Heart right ventricle (tissue), 16 donors: ENCODE measurements around the gene FZD8. TPM values are rescaled to one million over a fixed set of nuclear protein-coding genes. Genes with fewer than 3 reads are reported as not detected.

ENCODE experiments used
- ATAC-seq, 8 donors: fragments of 200-7000 bp; cut with Tn5 transposase; one replicate each; pipeline ENCODE4 v1.9.1; 2020; ENCODE audit warnings: mild to moderate bottlenecking in 8 of 8, moderate library complexity in 8 of 8, moderate number of reproducible peaks in 1 of 8
- DNase-seq, 2 donors: peaks; one replicate each; pipeline ENCODE4 v3.0.0-alpha.2; 2020
- H3K27ac ChIP-seq, 10 donors: fragments of 200-600 bp; sonication (generic) in 2 of 10; one replicate each; pipeline versions ENCODE4 v1.5.0 to v1.8.0; 2020 to 2022; ENCODE audit warnings: mild to moderate bottlenecking in 3 of 10
- H3K27me3 ChIP-seq, 7 donors: fragments of 200-600 bp; one replicate each; pipeline ENCODE4 v1.8.0; 2021 to 2022; ENCODE audit warnings: mild to moderate bottlenecking in 2 of 7
- H3K36me3 ChIP-seq, 9 donors: fragments of 200-600 bp; sonication (generic) in 1 of 9; one replicate each; pipeline versions ENCODE4 v1.5.0 to v1.8.0; 2020 to 2022; ENCODE audit warnings: mild to moderate bottlenecking in 2 of 9
- H3K4me1 ChIP-seq, 9 donors: fragments of 200-600 bp; sonication (generic) in 1 of 9; one replicate each; pipeline versions ENCODE4 v1.5.0 to v1.8.0; 2020 to 2022; ENCODE audit warnings: mild to moderate bottlenecking in 4 of 9
- H3K4me3 ChIP-seq, 10 donors: fragments of 200-600 bp; sonication (generic) in 2 of 10; one replicate each; pipeline versions ENCODE4 v1.5.0 to v1.8.0; 2020 to 2022; ENCODE audit warnings: mild to moderate bottlenecking in 7 of 10, moderate library complexity in 2 of 10
- H3K9me3 ChIP-seq, 11 donors: fragments of 200-600 bp in 10 of 11; sonication (generic) in 2 of 11; one replicate each; pipeline versions ENCODE4 v1.5.0 to v1.8.0; 2013 to 2022; ENCODE audit warnings: mild to moderate bottlenecking in 2 of 11, control low read depth in 1 of 11, moderate library complexity in 1 of 11
- CTCF ChIP-seq, 9 donors: fragments of 200-600 bp; sonication (generic) in 2 of 9; IDR thresholded peaks; one replicate each; pipeline versions ENCODE4 v1.5.0 to v1.8.0; 2021 to 2022; ENCODE audit warnings: antibody characterized with exemption in 9 of 9, mild to moderate bottlenecking in 5 of 9, moderate library complexity in 1 of 9
- WGBS, 2 donors: extraction: QIAGEN DNeasy Blood & Tissue Kit; methylation state at CpG; one replicate each; pipeline ENCODE4 v1.1.7; 2013; ENCODE audit warnings: inconsistent platforms in 1 of 2; 5-methylcytosine and 5-hydroxymethylcytosine counted together
- intact Hi-C, 10 donors: fragments of 100-400 bp; cut with DNase I; formaldehyde crosslinking; loops; one replicate each; pipeline versions ENCODE4 v1.11.1 to v1.14.2; 2022
- polyA plus RNA-seq, 2 donors: library from polyadenylated mRNA; stranded (reverse); fragments of 200-250 nt; gene quantifications; one replicate each; pipeline ENCODE4 v1.2.3, GENCODE V29; 2013
- total RNA-seq, 10 donors: library from RNA; stranded (reverse); fragmentation: NEBNext Ultra II Directional in 3 of 10; extraction: Animal tissue kit (Norgen Biotek cat#: 25700) in 3 of 10; gene quantifications; one replicate each; pipeline versions ENCODE4 v1.2.1 to v1.2.4, GENCODE V29; 2021 to 2023
- donor health status: Arrhythmogenic right ventricular cardiomyopathy.
- donor health status: ischemic (EF 13 %, LVEDD 7.1; RV severe dilation, severe dysfunction).
- donor health status: healthy with polysubstance abuse.
- donor health status: DM: no; HTN: yes; CAD: no.
- donor health status: DM: no; HTN: no; CAD: no.
- donor health status: ischemic (EF 25% LVEDD 6.9; RV normal size, moderate dysfunction).
- donor health status: ischemic (EF 25% LVEDD 5.7; RV mildly dilated, moderate dysfunction).
- donor health status: healthy.
- donor health status: DM: yes; HTN: yes; CAD: no.
- donor health status: Ischemic cardiomyopathy.
- donor health status: ischemic (EF 35%, LVEDD 5.7; RV mildly dilated, moderate dysfunction).
- donor health status: nonischemic (EF 11% LVEDD 7.7; RV severe dilation, severe dysfunction).
- donor health status: DM: yes; HTN: yes; CAD: no.
- donor health status: PGD.
- donor health status: ischemic (EF 29% LVEDD 5.4; RV normal size, mild dysfunction).
- donor health status: nonischemic (EF 23%, LVEDD 6.1; RV moderate dilation, normal function).

The FZD8 gene
- total and polyA plus RNA-seq, 12 donors, result 1.7 to 19.5 (median 5.9) TPM

DNA sequence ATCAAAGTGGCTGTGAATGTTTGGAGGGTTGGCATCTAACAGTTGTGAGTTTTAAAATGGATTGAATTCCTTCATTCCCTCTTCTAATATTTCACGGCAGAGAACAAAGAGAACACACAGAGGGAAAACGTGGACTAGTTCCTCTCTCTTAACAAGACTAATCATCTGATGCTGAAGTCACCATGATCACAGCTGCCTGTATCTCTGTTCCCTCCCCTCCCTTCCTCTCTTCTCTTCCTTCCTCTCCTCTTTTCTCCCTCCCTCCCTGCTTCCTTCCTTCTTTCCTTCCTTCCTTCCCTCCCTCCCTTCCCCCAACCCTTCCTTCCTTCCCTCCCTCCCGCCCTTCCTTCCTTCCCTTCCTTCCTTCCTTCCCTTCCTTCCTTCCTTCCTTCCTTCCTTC lies 47.0 kb downstream of the FZD8 start:
- Histone ChIP-seq H3K36me3 (no peaks in the 10 kb centered on the region), H3K9me3 (peaks cover 0 to 11% (median 0%) of the 10 kb centered on the region in 11 donors), H3K4me3 (no peak overlapping the region), H3K27me3 (peaks cover 0 to 7% (median 0%) of the 10 kb centered on the region in 7 donors), H3K27ac (no peak overlapping the region), H3K4me1 (no peaks in the 10 kb centered on the region)
- TF ChIP-seq CTCF (IDR thresholded peaks at IDR 0.05), result no peak
- 35 to 48% methylated on average over 3 of the region's 3 CpGs for WGBS, 2 donors
- intact Hi-C loops, result loop anchor here in 6 of 10 donors (5.0 to 10.0 kb wide), 4 partner anchors 350 to 360 kb away; no protein-coding TSS in a partner anchor
- DNase-seq (no peak), ATAC-seq (no peak)

DNA sequence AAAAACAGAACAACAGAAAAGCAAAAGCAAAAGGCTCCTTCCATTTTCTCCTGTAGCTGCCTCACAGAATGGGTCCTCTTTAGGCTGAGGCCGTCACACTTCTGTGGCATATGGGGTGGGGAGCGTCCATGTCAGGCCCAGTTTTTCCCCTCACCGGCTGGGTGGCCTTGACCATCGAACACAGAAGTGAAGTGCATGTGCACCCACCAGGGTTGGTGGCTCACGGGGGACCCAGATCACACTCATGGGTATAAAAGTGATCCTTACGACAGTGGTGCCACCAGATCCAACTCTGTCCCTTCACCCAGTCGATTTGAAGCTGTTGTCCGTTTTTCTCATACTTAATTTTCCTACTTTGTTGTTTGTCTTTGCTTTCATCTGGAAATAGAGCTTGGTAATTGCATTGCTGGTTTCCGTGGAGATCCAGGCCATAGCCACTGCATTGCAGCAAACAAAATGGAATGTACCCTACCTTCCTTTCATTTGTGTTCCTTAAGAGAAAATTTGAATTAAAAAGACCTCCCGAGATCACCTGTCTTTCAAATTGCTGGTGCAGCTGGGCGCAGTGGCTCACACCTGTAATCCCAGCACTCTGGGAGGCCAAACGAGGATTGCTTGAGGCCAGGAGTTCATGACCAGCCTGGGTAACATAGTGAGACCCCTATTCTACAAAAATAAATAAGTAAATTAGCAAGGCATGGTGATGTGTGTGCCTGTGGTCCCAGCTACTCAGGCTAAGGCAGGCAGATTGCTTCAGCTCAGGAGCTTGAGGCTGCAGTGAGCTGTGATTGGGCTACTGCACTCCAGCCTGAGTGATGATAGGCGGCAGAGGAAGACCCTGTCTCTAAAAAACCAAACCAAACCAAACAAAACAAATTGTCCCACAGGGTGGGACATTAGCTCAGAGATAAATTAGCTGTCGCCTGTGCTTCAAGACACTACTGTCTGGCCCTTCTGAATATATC lies 47.7 kb downstream of the FZD8 start:
- Histone ChIP-seq H3K36me3 (no peaks in the 10 kb centered on the region), H3K9me3 (peaks cover 0 to 11% (median 0%) of the 10 kb centered on the region in 11 donors), H3K27me3 (peaks cover 0 to under 1% (median 0%) of the 10 kb centered on the region in 7 donors), H3K27ac (no peak overlapping the region), H3K4me1 (no peaks in the 10 kb centered on the region), H3K4me3 (no peak overlapping the region)
- TF ChIP-seq CTCF (IDR thresholded peaks at IDR 0.05), result no peak
- intact Hi-C loops, result loop anchor here in 6 of 10 donors (5.0 to 10.0 kb wide), 4 partner anchors 350 to 360 kb away; no protein-coding TSS in a partner anchor
- DNase-seq (no peak), ATAC-seq (no peak)
- 74 to 77% methylated on average over 14 of the region's 14 CpGs for WGBS, 2 donors

DNA sequence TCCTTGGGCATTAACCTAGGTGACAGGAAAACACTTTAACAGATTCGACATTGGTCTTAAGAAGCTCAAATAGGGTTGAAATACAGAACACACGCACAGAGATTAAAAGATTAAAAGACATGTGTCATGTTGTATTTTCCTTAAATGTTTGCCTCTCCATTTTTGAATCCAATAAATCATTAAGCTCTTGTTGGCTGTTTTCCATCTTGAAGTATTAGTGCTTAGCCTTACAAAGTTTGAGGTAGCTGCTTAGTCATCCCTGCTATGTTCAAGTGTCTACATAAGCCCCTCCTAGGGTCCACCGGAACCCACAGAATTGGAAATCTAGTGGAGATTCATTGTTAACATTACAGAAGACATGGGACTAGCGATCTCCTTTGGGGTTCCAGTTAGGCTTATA lies 49.7 kb downstream of the FZD8 start:
- 95 to 98% methylated on average over 4 of the region's 4 CpGs for WGBS, 2 donors
- intact Hi-C loops, result loop anchor here in 4 of 10 donors (10.0 kb wide), 2 partner anchors 348 to 358 kb away; no protein-coding TSS in a partner anchor
- peaks cover 0 to 11% (median 0%) of the 10 kb centered on the region in 11 donors for H3K9me3 ChIP-seq
- DNase-seq (no peak), ATAC-seq (no peak)
- no peak overlapping the region for H3K27ac ChIP-seq
- H3K36me3 ChIP-seq, result no peaks in the 10 kb centered on the region
- no peak for TF ChIP-seq CTCF (IDR thresholded peaks at IDR 0.05)
- no peaks in the 10 kb centered on the region for H3K27me3 ChIP-seq
- no peaks in the 10 kb centered on the region for H3K4me1 ChIP-seq
- H3K4me3 ChIP-seq, result no peak overlapping the region

DNA sequence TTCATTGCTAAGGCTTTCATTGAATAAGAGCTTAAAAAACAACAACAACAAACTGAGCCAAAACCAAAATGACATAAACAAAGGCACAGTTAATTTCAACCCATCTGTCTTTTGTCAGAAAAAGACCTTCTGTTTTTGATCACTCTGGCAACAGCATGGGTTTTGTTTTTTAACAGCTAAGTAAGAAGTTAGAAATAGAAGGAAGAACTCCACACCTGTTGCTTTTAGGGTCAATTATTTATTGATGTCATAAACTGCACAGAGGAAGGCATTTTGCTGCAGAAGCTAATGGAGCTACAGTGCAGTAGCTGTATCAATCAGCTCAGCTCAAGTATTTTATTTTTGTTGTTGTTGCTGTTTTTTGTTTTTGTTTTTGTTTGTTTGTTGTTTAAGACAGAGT lies 53.3 kb downstream of the FZD8 start:
- DNase-seq (no peak), ATAC-seq (no peak)
- H3K36me3 ChIP-seq, result no peaks in the 10 kb centered on the region
- peaks cover 0 to 11% (median 0%) of the 10 kb centered on the region in 11 donors for H3K9me3 ChIP-seq
- no peaks in the 10 kb centered on the region for H3K4me1 ChIP-seq
- H3K27ac ChIP-seq, result no peak overlapping the region
- peaks cover 0 to 5% (median 0%) of the 10 kb centered on the region in 7 donors for H3K27me3 ChIP-seq
- intact Hi-C loops, result no loop called here
- H3K4me3 ChIP-seq, result no peak overlapping the region
- TF ChIP-seq CTCF (IDR thresholded peaks at IDR 0.05), result no peak

Other genes starting within 250 kb of the FZD8 start
- gene GJD4, start 37.0 kb downstream of the FZD8 start, total RNA-seq, result not detected
- under 1 TPM in 1 of 2 donors, not detected in 1; 0.03 TPM for gene GJD4, start 37.0 kb downstream of the FZD8 start, polyA plus RNA-seq